ENCODE results near the gene KNCN.

KNCN gene

DNA sequence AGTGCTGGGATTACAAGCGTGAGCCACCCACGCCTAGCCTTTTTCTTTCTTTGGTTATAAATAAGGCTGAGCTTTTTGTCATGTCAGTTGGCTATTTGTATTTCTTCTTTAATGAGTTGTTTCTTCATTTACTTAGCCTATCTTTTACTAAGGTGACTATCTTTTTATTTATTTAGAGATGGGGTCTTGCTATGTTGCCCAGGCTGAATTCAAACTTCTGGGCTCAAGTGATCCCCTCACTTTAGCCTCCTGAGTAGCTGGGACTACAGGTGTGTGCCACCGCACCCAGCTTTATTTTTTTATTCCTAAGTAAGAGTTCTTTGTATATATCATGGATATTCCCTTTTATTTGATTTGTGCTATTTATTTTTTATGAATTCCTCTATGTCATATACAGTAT is 49.9 kb downstream of the KNCN start:
- POLR2A ChIA-PET = interaction anchor here (1.0 kb wide), 2 partner anchors 9 to 21 kb away, joined by 3 to 4 read pairs; no protein-coding TSS in a partner anchor
- Histone ChIP-seq H3K4me1 (ENCODE audit: control insufficient read depth, insufficient read depth, low read length) (no peaks in the 10 kb centered on the region), H3K27ac (ENCODE audit: extremely low read depth, low read depth, low read length) (no peak overlapping the region), H3K9me3 (ENCODE audit: control insufficient read depth, insufficient read depth, low read depth, low read length) (no peaks in the 10 kb centered on the region), H3K36me3 (ENCODE audit: control insufficient read depth in 2 of 2, insufficient read depth in 1 of 2, low read length in 2 of 2) (no peaks in the 10 kb centered on the region), H3K4me3 (ENCODE audit: low read depth, low read length) (no peak overlapping the region)
- TF ChIP-seq, protein P1, sequence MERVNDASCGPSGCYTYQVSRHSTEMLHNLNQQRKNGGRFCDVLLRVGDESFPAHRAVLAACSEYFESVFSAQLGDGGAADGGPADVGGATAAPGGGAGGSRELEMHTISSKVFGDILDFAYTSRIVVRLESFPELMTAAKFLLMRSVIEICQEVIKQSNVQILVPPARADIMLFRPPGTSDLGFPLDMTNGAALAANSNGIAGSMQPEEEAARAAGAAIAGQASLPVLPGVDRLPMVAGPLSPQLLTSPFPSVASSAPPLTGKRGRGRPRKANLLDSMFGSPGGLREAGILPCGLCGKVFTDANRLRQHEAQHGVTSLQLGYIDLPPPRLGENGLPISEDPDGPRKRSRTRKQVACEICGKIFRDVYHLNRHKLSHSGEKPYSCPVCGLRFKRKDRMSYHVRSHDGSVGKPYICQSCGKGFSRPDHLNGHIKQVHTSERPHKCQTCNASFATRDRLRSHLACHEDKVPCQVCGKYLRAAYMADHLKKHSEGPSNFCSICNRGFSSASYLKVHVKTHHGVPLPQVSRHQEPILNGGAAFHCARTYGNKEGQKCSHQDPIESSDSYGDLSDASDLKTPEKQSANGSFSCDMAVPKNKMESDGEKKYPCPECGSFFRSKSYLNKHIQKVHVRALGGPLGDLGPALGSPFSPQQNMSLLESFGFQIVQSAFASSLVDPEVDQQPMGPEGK (tag by site-specific recombination; IDR thresholded peaks at IDR 0.05) = no peak
- no peak for TF ChIP-seq ZFP69B (tag by site-specific recombination; IDR thresholded peaks at IDR 0.05)
- no peak for TF ChIP-seq ZNF843 (tag by site-specific recombination; IDR thresholded peaks at IDR 0.05)
- no peak for TF ChIP-seq ZNF24 (tag by site-specific recombination; IDR thresholded peaks at IDR 0.05)
- no peak for TF ChIP-seq SCRT1 (tag by site-specific recombination; IDR thresholded peaks at IDR 0.05; ENCODE audit: borderline replicate concordance)
- peak; percentile 67; the same call in 1 of the 2 replicates for TF ChIP-seq ZNF121 (tag by site-specific recombination; IDR thresholded peaks at IDR 0.05)
- CTCF ChIA-PET = interaction anchor here (0.6 to 2.5 kb wide), 9 partner anchors 14 to 224 kb away, joined by 3 to 11 read pairs (median 3); no protein-coding TSS in a partner anchor

DNA sequence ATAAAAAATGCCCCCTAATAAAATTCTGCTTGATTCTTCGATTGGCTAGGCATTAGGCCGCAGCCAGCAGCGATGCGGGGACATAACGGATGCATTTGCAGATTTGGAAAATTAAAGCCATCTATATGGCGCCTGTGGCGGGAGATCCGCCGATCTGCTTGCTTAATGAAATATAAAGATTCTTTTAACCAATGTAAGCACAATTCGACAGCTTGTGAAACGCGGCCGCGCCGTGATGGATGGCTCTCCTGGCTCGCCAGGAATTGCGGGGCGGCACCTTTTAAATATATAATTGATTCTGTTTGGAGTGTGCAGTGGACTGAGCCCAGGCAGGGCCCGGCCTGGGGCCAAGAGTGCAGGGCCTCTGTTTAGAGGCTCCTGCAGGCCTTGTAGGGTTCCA is 53.8 kb downstream of the KNCN start:
- no peaks in the 10 kb centered on the region for H3K9me3 ChIP-seq (ENCODE audit: control insufficient read depth, insufficient read depth, low read depth, low read length)
- no peak for TF ChIP-seq ZNF529 (tag by site-specific recombination; IDR thresholded peaks at IDR 0.05; ENCODE audit: insufficient replicate concordance)
- TF ChIP-seq ZNF530 (tag by site-specific recombination; IDR thresholded peaks at IDR 0.05; ENCODE audit: low read depth) = no peak
- TF ChIP-seq ZNF112 (tag by site-specific recombination; IDR thresholded peaks at IDR 0.05) = no peak
- no peak for TF ChIP-seq ZFHX2 (tag by site-specific recombination; conservative IDR thresholded peaks at IDR 0.05)
- no peak for TF ChIP-seq ZNF48 (tag by site-specific recombination; IDR thresholded peaks at IDR 0.05)
- TF ChIP-seq ZNF830 (tag by site-specific recombination; IDR thresholded peaks at IDR 0.05; ENCODE audit: low read depth) = no peak
- no peak for TF ChIP-seq KLF1 (tag by site-specific recombination; IDR thresholded peaks at IDR 0.05)
- TF ChIP-seq, protein P2, sequence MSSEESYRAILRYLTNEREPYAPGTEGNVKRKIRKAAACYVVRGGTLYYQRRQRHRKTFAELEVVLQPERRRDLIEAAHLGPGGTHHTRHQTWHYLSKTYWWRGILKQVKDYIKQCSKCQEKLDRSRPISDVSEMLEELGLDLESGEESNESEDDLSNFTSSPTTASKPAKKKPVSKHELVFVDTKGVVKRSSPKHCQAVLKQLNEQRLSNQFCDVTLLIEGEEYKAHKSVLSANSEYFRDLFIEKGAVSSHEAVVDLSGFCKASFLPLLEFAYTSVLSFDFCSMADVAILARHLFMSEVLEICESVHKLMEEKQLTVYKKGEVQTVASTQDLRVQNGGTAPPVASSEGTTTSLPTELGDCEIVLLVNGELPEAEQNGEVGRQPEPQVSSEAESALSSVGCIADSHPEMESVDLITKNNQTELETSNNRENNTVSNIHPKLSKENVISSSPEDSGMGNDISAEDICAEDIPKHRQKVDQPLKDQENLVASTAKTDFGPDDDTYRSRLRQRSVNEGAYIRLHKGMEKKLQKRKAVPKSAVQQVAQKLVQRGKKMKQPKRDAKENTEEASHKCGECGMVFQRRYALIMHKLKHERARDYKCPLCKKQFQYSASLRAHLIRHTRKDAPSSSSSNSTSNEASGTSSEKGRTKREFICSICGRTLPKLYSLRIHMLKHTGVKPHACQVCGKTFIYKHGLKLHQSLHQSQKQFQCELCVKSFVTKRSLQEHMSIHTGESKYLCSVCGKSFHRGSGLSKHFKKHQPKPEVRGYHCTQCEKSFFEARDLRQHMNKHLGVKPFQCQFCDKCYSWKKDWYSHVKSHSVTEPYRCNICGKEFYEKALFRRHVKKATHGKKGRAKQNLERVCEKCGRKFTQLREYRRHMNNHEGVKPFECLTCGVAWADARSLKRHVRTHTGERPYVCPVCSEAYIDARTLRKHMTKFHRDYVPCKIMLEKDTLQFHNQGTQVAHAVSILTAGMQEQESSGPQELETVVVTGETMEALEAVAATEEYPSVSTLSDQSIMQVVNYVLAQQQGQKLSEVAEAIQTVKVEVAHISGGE (tag by site-specific recombination; conservative IDR thresholded peaks at IDR 0.05; ENCODE audit: low read depth) = no peak
- no peak for TF ChIP-seq ZNF76 (tag by site-specific recombination; IDR thresholded peaks at IDR 0.05; ENCODE audit: borderline replicate concordance, low read depth)
- TF ChIP-seq FEZF1 (tag by site-specific recombination; IDR thresholded peaks at IDR 0.05) = no peak
- no peak for TF ChIP-seq ZNF707 (tag by site-specific recombination; IDR thresholded peaks at IDR 0.05)
- no peak for TF ChIP-seq SCRT1 (tag by site-specific recombination; IDR thresholded peaks at IDR 0.05; ENCODE audit: borderline replicate concordance)
- TF ChIP-seq, protein P3, sequence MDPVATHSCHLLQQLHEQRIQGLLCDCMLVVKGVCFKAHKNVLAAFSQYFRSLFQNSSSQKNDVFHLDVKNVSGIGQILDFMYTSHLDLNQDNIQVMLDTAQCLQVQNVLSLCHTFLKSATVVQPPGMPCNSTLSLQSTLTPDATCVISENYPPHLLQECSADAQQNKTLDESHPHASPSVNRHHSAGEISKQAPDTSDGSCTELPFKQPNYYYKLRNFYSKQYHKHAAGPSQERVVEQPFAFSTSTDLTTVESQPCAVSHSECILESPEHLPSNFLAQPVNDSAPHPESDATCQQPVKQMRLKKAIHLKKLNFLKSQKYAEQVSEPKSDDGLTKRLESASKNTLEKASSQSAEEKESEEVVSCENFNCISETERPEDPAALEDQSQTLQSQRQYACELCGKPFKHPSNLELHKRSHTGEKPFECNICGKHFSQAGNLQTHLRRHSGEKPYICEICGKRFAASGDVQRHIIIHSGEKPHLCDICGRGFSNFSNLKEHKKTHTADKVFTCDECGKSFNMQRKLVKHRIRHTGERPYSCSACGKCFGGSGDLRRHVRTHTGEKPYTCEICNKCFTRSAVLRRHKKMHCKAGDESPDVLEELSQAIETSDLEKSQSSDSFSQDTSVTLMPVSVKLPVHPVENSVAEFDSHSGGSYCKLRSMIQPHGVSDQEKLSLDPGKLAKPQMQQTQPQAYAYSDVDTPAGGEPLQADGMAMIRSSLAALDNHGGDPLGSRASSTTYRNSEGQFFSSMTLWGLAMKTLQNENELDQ (tag by site-specific recombination; IDR thresholded peaks at IDR 0.05; ENCODE audit: low read depth) = no peak
- TF ChIP-seq ZNF140 (tag by site-specific recombination; IDR thresholded peaks at IDR 0.05) = no peak
- no peak for TF ChIP-seq ZBTB17 (tag by site-specific recombination; IDR thresholded peaks at IDR 0.05)
- no peak for TF ChIP-seq TCF7L2 (IDR thresholded peaks at IDR 0.05; ENCODE audit: borderline replicate concordance, low read depth, low read length)
- no peak for TF ChIP-seq MZF1 (tag by site-specific recombination; IDR thresholded peaks at IDR 0.05; ENCODE audit: borderline replicate concordance)
- TF ChIP-seq, protein P4, sequence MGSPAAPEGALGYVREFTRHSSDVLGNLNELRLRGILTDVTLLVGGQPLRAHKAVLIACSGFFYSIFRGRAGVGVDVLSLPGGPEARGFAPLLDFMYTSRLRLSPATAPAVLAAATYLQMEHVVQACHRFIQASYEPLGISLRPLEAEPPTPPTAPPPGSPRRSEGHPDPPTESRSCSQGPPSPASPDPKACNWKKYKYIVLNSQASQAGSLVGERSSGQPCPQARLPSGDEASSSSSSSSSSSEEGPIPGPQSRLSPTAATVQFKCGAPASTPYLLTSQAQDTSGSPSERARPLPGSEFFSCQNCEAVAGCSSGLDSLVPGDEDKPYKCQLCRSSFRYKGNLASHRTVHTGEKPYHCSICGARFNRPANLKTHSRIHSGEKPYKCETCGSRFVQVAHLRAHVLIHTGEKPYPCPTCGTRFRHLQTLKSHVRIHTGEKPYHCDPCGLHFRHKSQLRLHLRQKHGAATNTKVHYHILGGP (tag by site-specific recombination; IDR thresholded peaks at IDR 0.05) = no peak
- TF ChIP-seq TRIM28 (IDR thresholded peaks at IDR 0.05; ENCODE audit: borderline replicate concordance, low read length) = no peak
- no peak overlapping the region for H3K4me3 ChIP-seq (ENCODE audit: low read depth, low read length)
- no peaks in the 10 kb centered on the region for H3K36me3 ChIP-seq (ENCODE audit: control insufficient read depth in 2 of 2, insufficient read depth in 1 of 2, low read length in 2 of 2)
- ChIA-PET CTCF (interaction anchor here (0.6 to 1.0 kb wide), 2 partner anchors 11 to 32 kb away, joined by 3 read pairs; no protein-coding TSS in a partner anchor), POLR2A (no interaction called here)
- H3K27ac ChIP-seq (ENCODE audit: extremely low read depth, low read depth, low read length) = no peak overlapping the region
- no peaks in the 10 kb centered on the region for H3K4me1 ChIP-seq (ENCODE audit: control insufficient read depth, insufficient read depth, low read length)

All from HEK293 (cell line).